RCC 7860 (cell line): ENCODE results near the gene SERBP1.

Source experiments
- DNase-seq: peaks from one replicate; pipeline ENCODE4 v3.0.0-alpha.2; 2015; ENCODE audit warnings: low spot score
- FAIRE-seq: peaks from 2 replicates; lab custom pipeline; 2012; peaks lifted over from hg19 to GRCh38; lab: Jason Lieb, UNC

SERBP1 gene

DNA sequence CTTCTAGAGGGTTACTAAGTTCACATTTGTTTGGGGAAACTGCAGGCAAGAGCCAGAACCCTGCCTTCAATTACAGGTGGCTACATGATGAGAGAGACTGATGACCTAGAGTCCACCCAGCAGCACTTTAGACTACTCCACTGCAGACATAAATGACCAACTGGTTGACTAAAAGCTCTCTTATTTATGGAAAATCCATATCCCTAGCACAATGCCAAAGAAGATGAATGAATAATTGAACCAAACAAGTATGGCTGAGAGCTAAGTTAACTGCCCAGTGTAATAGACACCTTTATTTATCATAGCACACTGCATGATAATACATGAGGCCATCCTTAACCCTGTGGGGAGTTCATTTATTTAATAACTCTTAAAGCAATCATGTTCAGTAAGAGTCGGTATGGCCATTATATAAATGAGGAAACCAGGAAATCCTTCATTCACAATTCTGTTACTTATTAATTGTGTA is 62.1 kb downstream of the SERBP1 start:
- DNase-seq (no peak), FAIRE-seq (no peak)

DNA sequence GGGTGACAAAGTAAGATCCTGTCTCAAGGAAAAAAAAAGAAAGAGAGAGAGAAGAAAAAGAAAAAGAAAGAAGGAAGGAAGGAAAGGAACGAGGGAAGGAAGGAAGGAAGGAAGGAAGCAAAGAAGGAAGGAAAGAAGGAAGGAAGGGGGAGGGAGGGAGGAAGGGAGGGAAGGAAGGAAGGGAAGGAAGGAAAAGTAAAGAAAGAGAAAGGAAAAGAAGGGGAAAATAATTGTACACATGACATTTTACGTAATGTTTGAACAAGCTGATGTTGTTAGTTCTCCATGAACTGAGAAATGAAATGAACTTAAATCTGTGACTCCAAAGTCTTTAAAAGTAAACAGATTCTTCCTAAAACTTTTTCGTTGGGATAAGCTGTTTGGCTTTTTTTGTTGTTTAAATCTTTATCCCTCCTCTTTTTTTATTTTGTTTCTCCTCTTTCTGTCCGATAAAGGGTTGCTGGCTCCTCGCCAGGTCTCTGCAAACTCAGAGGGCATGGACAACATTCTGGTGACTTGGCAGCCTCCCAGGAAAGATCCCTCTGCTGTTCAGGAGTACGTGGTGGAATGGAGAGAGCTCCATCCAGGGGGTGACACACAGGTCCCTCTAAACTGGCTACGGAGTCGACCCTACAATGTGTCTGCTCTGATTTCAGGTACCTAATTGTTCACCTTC is 62.7 kb downstream of the SERBP1 start:
- FAIRE-seq = no peak
- DNase-seq = no peak

- FAIRE-seq = no peak
- DNase-seq = no peak
Measured at GRCh38 chr1:67361641-67362040, 68.6 kb downstream of the SERBP1 start.

- FAIRE-seq = no peak
- DNase-seq = no peak
Measured at GRCh38 chr1:67359592-67359991, 70.6 kb downstream of the SERBP1 start.
